ENCODE data around the gene NRCAM. TPM values are rescaled to one million over a fixed set of nuclear protein-coding genes. Genes with fewer than 3 reads are reported as not detected.

The NRCAM gene
- total and polyA plus RNA-seq, 12 donors, result 0.08 to 1.3 (median 0.38) TPM

DNA sequence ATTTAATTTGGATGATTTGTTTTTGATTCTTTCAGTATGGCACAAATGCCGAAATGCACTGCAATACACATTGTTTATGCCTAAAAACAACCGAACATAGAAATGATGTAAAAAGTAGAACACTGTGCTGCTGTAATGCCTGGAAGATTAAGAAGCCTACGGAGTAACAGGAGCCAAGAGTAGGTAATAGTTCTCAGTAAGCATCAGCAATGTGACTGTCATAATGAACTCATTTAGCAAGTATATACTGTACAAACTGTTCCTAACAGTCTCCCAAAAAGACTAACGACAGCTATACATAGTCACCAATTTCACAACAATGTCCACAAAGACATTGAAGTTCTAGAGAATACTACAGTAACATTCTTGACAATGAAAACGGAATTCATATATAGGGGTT lies 307.1 kb downstream of the NRCAM start:
- Histone ChIP-seq H3K4me3 (no peak overlapping the region), H3K4me1 (peaks cover 0 to 12% (median 0%) of the 10 kb centered on the region in 9 donors), H3K36me3 (no peaks in the 10 kb centered on the region), H3K27ac (no peak overlapping the region), H3K27me3 (peaks cover 0 to 10% (median 0%) of the 10 kb centered on the region in 7 donors), H3K9me3 (no peaks in the 10 kb centered on the region)
- 89 to 93% methylated on average over 5 of the region's 5 CpGs for whole genome bisulfite sequencing, 2 donors
- ATAC-seq (no peak), DNase-seq (no peak)
- TF ChIP-seq, protein P1, sequence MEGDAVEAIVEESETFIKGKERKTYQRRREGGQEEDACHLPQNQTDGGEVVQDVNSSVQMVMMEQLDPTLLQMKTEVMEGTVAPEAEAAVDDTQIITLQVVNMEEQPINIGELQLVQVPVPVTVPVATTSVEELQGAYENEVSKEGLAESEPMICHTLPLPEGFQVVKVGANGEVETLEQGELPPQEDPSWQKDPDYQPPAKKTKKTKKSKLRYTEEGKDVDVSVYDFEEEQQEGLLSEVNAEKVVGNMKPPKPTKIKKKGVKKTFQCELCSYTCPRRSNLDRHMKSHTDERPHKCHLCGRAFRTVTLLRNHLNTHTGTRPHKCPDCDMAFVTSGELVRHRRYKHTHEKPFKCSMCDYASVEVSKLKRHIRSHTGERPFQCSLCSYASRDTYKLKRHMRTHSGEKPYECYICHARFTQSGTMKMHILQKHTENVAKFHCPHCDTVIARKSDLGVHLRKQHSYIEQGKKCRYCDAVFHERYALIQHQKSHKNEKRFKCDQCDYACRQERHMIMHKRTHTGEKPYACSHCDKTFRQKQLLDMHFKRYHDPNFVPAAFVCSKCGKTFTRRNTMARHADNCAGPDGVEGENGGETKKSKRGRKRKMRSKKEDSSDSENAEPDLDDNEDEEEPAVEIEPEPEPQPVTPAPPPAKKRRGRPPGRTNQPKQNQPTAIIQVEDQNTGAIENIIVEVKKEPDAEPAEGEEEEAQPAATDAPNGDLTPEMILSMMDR (IDR thresholded peaks at IDR 0.05), result no peak
- intact Hi-C loops (cut with DNase I), result loop anchor here (5.0 to 10.0 kb wide), 16 partner anchors 37 to 407 kb away; partner anchors contain the start of genes CBLL1 (in 7 of the 10), LAMB1 (in 3 of the 10) and DLD (in 1 of the 10)

DNA sequence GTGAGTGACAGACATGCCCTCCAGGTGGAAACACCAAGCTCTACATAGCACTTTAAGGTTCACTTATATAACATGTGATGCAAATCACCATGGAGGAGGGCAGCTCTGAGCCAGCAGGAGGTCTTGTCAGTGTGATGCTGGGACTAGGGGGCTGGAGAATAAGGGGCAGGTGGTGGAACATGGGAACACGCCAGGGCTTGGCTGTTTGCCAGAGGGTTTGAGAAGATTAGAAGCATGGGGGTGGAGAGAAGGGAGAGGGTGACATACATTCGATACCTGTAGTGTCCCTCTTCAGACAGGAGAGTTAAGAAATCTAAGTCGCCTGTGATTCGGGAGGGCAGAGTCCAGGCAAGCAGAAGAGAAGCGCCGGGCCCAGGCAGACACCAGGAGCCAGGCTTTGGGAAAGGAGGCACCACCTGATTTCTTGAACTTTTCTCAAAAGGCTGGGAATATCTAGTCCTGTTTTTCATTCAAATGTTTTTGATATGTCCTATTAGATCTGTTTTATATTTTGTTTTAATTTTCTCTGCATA lies 309.1 kb downstream of the NRCAM start:
- DNase-seq (no peak), ATAC-seq (peak in 1 of 8 donors; percentile 15)
- 79 to 82% methylated on average over 6 of the region's 6 CpGs for WGBS, 2 donors
- Histone ChIP-seq H3K4me3 (no peak overlapping the region), H3K4me1 (peaks cover 0 to 12% (median 0%) of the 10 kb centered on the region in 9 donors), H3K27ac (no peak overlapping the region), H3K27me3 (peaks cover 0 to 10% (median 0%) of the 10 kb centered on the region in 7 donors), H3K36me3 (no peaks in the 10 kb centered on the region), H3K9me3 (no peaks in the 10 kb centered on the region)
- TF ChIP-seq, protein P1 (IDR thresholded peaks at IDR 0.05), result no peak
- intact Hi-C loops (cut with DNase I), result loop anchor here (2.0 to 10.0 kb wide), 17 partner anchors 35 to 405 kb away; partner anchors contain the start of genes CBLL1 (in 7 of the 10), LAMB1 (in 3 of the 10) and DLD (in 1 of the 10)

DNA sequence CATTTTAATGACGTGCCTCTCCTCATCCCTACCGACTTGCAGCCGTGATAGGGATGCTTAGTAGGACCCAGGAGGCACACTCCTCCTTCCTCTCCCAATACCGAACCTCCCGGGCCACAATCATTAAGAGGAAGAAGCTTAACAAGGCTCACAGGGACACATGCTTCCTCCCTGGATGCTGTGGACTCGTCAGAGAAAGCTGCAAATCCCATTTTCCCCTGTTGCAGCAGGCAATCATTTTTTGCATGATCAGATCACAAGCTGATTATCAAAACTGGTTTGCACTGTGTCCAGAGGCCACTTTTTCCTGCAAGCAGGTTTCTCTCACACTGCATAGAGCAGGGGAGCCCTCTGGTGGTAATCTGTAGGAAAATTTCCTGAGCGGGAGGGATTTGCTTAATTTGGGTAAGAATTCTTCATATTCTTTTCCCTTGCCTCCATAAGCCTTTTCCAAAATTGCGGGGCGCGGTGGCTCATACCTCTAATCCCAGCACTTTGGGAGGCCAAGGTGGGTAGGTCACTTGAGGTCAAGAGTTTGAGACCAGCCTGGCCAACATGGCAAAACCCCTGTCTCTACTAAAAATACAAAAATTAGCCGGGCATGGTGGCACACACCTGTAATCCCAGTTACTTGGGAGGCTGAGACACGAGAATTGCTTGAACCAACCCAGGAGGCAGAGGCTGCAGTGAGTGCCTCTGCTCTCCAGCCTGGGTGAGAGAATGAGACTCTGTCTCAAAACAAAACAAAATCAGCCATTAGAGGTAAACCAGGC lies 310.0 kb downstream of the NRCAM start:
- peak overlapping the region in 5 of 10 donors; percentile 16 to 44 (median 31) for H3K4me3 ChIP-seq
- ATAC-seq, result peak; percentile 85 to 92 (median 87)

DNA sequence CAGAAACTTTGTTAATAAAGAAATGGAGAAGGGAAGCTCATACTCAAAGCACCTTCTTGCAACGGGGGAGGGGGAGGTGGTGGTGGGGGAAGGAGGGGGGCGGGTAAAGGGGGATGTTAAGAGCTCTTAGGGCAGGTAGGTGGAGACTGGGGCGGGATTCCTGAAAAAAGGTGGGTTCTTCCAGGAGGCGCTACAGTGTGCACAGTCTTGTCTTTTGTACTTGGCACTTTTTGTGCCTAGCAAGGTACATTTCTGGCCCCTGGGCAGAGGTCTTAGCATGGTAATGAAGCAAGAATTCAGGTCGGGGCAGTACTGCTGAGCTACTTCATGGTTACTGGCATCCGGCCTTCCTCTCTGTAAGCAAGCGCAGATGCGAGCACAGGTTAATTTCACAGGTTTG lies 310.8 kb downstream of the NRCAM start:
- peaks cover 0 to 4% (median 0%) of the 10 kb centered on the region in 7 donors for H3K27me3 ChIP-seq
- TF ChIP-seq, protein P1 (IDR thresholded peaks at IDR 0.05), result no peak
- H3K4me1 ChIP-seq, result peaks cover 0 to 12% (median 0%) of the 10 kb centered on the region in 9 donors
- no peak overlapping the region for H3K4me3 ChIP-seq
- H3K27ac ChIP-seq, result no peak overlapping the region
- intact Hi-C loops (cut with DNase I), result loop anchor here (5.0 to 10.0 kb wide), 16 partner anchors 33 to 403 kb away; partner anchors contain the start of genes CBLL1 (in 7 of the 10), LAMB1 (in 3 of the 10) and DLD (in 1 of the 10)
- WGBS, 2 donors, result 91% methylated on average over 8 of the region's 8 CpGs
- DNase-seq (no peak), ATAC-seq (no peak)
- no peaks in the 10 kb centered on the region for H3K36me3 ChIP-seq
- H3K9me3 ChIP-seq, result no peaks in the 10 kb centered on the region

More for the DNA sequence above, 310.0 kb downstream of the NRCAM start:
- Histone ChIP-seq H3K27ac (peak overlapping the region in 1 of 10 donors; percentile 49), H3K27me3 (peaks cover 0 to 10% (median 0%) of the 10 kb centered on the region in 7 donors), H3K36me3 (no peaks in the 10 kb centered on the region), H3K4me1 (peaks cover 0 to 12% (median 0%) of the 10 kb centered on the region in 9 donors), H3K9me3 (no peaks in the 10 kb centered on the region)
- intact Hi-C loops (cut with DNase I), result loop anchor here (2.0 to 10.0 kb wide), 17 partner anchors 34 to 404 kb away; partner anchors contain the start of genes CBLL1 (in 7 of the 10), LAMB1 (in 3 of the 10) and DLD (in 1 of the 10)
- 15% methylated on average over 12 of the region's 12 CpGs for WGBS, 2 donors
- DNase-seq, result peak in 1 of 2 donors; percentile 75
- TF ChIP-seq, protein P1 (IDR thresholded peaks at IDR 0.05), result peak; percentile 88 to 97 (median 92)
